ENCODE measurements around the gene PHLDA2.

Gene PHLDA2

GRCh38 chr11:2927851-2928604 lies 1.2 kb downstream of the PHLDA2 start:
- no peak for DNase-seq

- DNase-seq: no peak
These were observed 2.0 kb downstream of the PHLDA2 start for GRCh38 chr11:2927121-2927800.

GRCh38 chr11:2926611-2927051 lies 2.6 kb downstream of the PHLDA2 start:
- DNase-seq: no peak

- no peak for DNase-seq
These were observed 4.2 kb downstream of the PHLDA2 start for GRCh38 chr11:2924821-2925675.

- DNase-seq: no peak
These were observed 4.8 kb downstream of the PHLDA2 start for GRCh38 chr11:2924381-2924780.

GRCh38 chr11:2923446-2924375 lies 5.5 kb downstream of the PHLDA2 start:
- DNase-seq: no peak

- DNase-seq: no peak
These were observed 6.6 kb downstream of the PHLDA2 start for GRCh38 chr11:2922655-2923054.

- no peak for DNase-seq
These were observed 7.3 kb downstream of the PHLDA2 start for GRCh38 chr11:2921742-2922493.

GRCh38 chr11:2921261-2921660 lies 8.0 kb downstream of the PHLDA2 start:
- DNase-seq: no peak

- DNase-seq: no peak
These were observed 8.9 kb downstream of the PHLDA2 start for GRCh38 chr11:2920343-2920742.

GRCh38 chr11:2919837-2920236 lies 9.4 kb downstream of the PHLDA2 start:
- DNase-seq: no peak

GRCh38 chr11:2919188-2919587 lies 10.0 kb downstream of the PHLDA2 start:
- no peak for DNase-seq

- no peak for DNase-seq
These were observed 11.3 kb downstream of the PHLDA2 start for GRCh38 chr11:2917842-2918490.

- DNase-seq: no peak
These were observed 12.2 kb downstream of the PHLDA2 start for GRCh38 chr11:2916892-2917645.

- no peak for DNase-seq
These were observed 12.9 kb downstream of the PHLDA2 start for GRCh38 chr11:2916114-2916891.

GRCh38 chr11:2915473-2915872 lies 13.7 kb downstream of the PHLDA2 start:
- DNase-seq: no peak

- no peak for DNase-seq
These were observed 14.6 kb downstream of the PHLDA2 start for GRCh38 chr11:2914455-2915195.

- no peak for DNase-seq
These were observed 15.4 kb downstream of the PHLDA2 start for GRCh38 chr11:2913776-2914175.

- DNase-seq: no peak
These were observed 16.2 kb downstream of the PHLDA2 start for GRCh38 chr11:2913019-2913431.
